ENCODE measurements around the gene TCF7L1. TPM values are rescaled to one million over a fixed set of nuclear protein-coding genes. Genes with fewer than 3 reads are reported as not detected.

TCF7L1 gene
- total RNA-seq, 1 donor from 2014 or later, result 30.8 TPM

DNA sequence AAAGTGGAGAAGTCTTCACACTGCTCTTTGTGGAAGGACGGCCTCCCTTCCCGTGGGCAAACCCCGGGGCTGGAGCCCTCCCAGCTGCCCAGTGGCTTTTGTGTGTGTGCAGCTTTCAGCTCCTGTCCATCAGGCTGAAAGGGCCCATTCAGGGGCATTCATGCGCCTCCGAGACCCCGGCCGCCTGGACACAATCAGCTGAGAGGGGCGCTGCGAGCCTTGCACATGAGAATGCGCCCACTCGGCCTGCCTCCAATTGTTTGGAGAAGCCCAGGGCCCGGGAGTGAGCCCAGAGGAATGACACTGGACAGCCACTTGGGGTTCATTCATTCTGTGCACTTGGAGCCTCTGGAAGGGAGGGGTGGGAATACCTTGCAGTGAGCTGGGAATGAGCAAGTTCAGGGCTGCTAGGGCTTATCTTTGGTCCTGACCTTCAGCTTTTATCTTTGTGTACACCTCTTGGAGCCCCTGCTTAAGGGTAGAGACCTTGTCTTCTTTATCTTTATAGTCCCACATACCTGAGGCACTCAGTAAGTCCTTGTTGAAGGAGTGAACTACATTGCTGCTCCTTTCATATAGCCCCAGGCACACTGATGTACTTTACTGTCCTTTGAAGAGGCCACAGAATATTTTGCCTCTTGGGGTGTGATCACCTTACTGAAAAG, 56.5 kb downstream of the TCF7L1 start:
- Histone ChIP-seq H3K9me3 (ENCODE audit: insufficient read depth, low read depth, low read length) (no peaks in the 10 kb centered on the region), H3K4me3 (ENCODE audit: insufficient read depth, low read depth, low read length) (no peak overlapping the region), H3K36me3 (ENCODE audit: insufficient read depth, low read length) (no peaks in the 10 kb centered on the region), H3K9ac (ENCODE audit: low read length) (no peak overlapping the region), H3K27ac (ENCODE audit: low read depth, low read length) (no peak overlapping the region), H3K4me2 (ENCODE audit: low read length) (no peak overlapping the region), H3K27me3 (ENCODE audit: insufficient read depth, low read length) (no peaks in the 10 kb centered on the region), H3K79me2 (ENCODE audit: insufficient read depth, low read length) (no peaks in the 10 kb centered on the region), H3K4me1 (ENCODE audit: insufficient read depth, low read length) (no peaks in the 10 kb centered on the region), H2AFZ (ENCODE audit: low read depth, low read length) (no peak overlapping the region), H4K20me1 (ENCODE audit: insufficient read depth, low read length) (peaks cover 41% of the 10 kb centered on the region)
- Mint-ChIP-seq H3K4me1 (ENCODE audit: low read depth, unreplicated experiment) (peaks cover 25% of the 10 kb centered on the region), H3K4me3 (ENCODE audit: unreplicated experiment) (no peak overlapping the region), H3K27me3 (ENCODE audit: low read depth, unreplicated experiment) (no peaks in the 10 kb centered on the region), H3K36me3 (ENCODE audit: low read depth, unreplicated experiment) (peaks cover 3% of the 10 kb centered on the region), H3K27ac (ENCODE audit: unreplicated experiment) (no peak overlapping the region), H3K9me3 (ENCODE audit: unreplicated experiment) (no peaks in the 10 kb centered on the region)
- DNase-seq (ENCODE audit: low read depth), result no peak
- FAIRE-seq, result no peak
- TF ChIP-seq, protein P1, sequence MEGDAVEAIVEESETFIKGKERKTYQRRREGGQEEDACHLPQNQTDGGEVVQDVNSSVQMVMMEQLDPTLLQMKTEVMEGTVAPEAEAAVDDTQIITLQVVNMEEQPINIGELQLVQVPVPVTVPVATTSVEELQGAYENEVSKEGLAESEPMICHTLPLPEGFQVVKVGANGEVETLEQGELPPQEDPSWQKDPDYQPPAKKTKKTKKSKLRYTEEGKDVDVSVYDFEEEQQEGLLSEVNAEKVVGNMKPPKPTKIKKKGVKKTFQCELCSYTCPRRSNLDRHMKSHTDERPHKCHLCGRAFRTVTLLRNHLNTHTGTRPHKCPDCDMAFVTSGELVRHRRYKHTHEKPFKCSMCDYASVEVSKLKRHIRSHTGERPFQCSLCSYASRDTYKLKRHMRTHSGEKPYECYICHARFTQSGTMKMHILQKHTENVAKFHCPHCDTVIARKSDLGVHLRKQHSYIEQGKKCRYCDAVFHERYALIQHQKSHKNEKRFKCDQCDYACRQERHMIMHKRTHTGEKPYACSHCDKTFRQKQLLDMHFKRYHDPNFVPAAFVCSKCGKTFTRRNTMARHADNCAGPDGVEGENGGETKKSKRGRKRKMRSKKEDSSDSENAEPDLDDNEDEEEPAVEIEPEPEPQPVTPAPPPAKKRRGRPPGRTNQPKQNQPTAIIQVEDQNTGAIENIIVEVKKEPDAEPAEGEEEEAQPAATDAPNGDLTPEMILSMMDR (IDR thresholded peaks at IDR 0.05; ENCODE audit: insufficient read depth, low read depth, low read length), result no peak
- no peak for TF ChIP-seq EZH2 (IDR thresholded peaks at IDR 0.05; ENCODE audit: insufficient read depth, low read length)

DNA sequence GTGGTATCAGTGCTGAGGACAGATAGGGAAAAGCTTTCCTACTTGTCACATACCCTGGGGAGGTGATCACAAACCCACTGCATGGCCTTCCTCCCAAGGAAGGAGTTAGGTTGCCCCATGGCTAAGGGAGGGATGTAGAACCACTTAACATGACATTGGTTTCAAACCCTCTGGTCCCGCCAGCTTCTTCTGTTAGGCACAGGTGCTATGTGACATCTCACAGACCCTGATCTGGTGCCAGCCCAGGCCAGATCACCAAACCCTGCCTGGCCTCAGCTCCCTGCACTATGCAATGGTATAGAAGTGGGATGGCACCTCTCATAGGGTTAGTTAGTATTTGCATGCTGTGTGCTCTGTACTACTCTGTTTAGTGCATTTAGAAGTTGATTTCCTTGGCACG, 58.0 kb downstream of the TCF7L1 start:
- TF ChIP-seq EZH2 (IDR thresholded peaks at IDR 0.05; ENCODE audit: insufficient read depth, low read length), result no peak
- TF ChIP-seq, protein P1 (IDR thresholded peaks at IDR 0.05; ENCODE audit: insufficient read depth, low read depth, low read length), result no peak
- Mint-ChIP-seq H3K9me3 (ENCODE audit: unreplicated experiment) (no peaks in the 10 kb centered on the region), H3K4me1 (ENCODE audit: low read depth, unreplicated experiment) (peaks cover 18% of the 10 kb centered on the region), H3K36me3 (ENCODE audit: low read depth, unreplicated experiment) (peaks cover 3% of the 10 kb centered on the region), H3K27me3 (ENCODE audit: low read depth, unreplicated experiment) (no peaks in the 10 kb centered on the region), H3K27ac (ENCODE audit: unreplicated experiment) (no peak overlapping the region), H3K4me3 (ENCODE audit: unreplicated experiment) (no peak overlapping the region)
- H3K4me1 ChIP-seq (ENCODE audit: insufficient read depth, low read length), result no peaks in the 10 kb centered on the region
- H3K79me2 ChIP-seq (ENCODE audit: insufficient read depth, low read length), result no peaks in the 10 kb centered on the region
- FAIRE-seq (no peak), DNase-seq (ENCODE audit: low read depth) (no peak)
- no peaks in the 10 kb centered on the region for H3K9me3 ChIP-seq (ENCODE audit: insufficient read depth, low read depth, low read length)
- no peak overlapping the region for H3K4me2 ChIP-seq (ENCODE audit: low read length)
- no peaks in the 10 kb centered on the region for H3K36me3 ChIP-seq (ENCODE audit: insufficient read depth, low read length)
- H3K4me3 ChIP-seq (ENCODE audit: insufficient read depth, low read depth, low read length), result no peak overlapping the region
- no peaks in the 10 kb centered on the region for H3K27me3 ChIP-seq (ENCODE audit: insufficient read depth, low read length)
- no peak overlapping the region for H2AFZ ChIP-seq (ENCODE audit: low read depth, low read length)
- no peak overlapping the region for H3K9ac ChIP-seq (ENCODE audit: low read length)
- H4K20me1 ChIP-seq (ENCODE audit: insufficient read depth, low read length), result peaks cover 42% of the 10 kb centered on the region
- H3K27ac ChIP-seq (ENCODE audit: low read depth, low read length), result no peak overlapping the region

DNA sequence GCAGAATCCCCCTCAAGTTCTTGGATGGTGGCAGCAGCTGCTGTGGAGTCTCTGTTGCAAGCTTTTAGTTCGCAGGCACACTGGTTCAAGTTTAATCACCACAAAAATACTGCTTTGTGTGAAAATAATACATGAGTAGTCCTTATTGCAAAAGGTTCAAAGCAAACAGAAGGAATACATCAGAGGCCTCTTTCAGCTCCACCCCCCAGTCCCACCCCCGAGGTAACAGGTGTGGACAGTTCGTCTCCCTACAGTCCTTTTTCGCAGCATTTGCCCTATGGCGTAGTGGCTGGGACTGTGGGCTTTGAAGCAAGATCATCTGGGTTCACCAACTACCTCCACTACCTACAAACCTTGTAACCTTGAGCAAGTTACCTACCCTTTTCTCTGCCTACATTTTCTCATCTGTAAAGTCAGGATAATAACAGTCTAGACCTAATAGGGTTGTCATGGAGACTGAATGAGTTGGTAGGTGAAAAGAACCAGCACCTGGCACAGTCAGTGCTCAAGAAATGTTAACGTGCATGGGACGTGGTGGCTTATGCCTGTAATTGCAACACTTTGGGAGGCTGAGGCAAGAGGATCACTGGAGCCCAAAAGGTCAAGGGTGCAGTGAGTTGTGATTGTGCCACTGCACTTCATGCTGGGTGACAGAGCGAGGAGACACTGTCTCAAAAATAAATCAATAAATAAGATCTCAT, 61.7 kb downstream of the TCF7L1 start:
- no peak overlapping the region for H3K4me2 ChIP-seq (ENCODE audit: low read length)
- H3K4me3 Mint-ChIP-seq (ENCODE audit: unreplicated experiment), result no peak overlapping the region
- no peak overlapping the region for H2AFZ ChIP-seq (ENCODE audit: low read depth, low read length)
- H3K36me3 Mint-ChIP-seq (ENCODE audit: low read depth, unreplicated experiment), result peaks cover 3% of the 10 kb centered on the region
- no peaks in the 10 kb centered on the region for H3K36me3 ChIP-seq (ENCODE audit: insufficient read depth, low read length)
- H3K9me3 ChIP-seq (ENCODE audit: insufficient read depth, low read depth, low read length), result no peaks in the 10 kb centered on the region
- TF ChIP-seq EZH2 (IDR thresholded peaks at IDR 0.05; ENCODE audit: insufficient read depth, low read length), result no peak
- TF ChIP-seq, protein P1 (IDR thresholded peaks at IDR 0.05; ENCODE audit: insufficient read depth, low read depth, low read length), result no peak
- FAIRE-seq (no peak), DNase-seq (ENCODE audit: low read depth) (no peak)
- no peaks in the 10 kb centered on the region for H3K4me1 ChIP-seq (ENCODE audit: insufficient read depth, low read length)
- no peaks in the 10 kb centered on the region for H3K27me3 Mint-ChIP-seq (ENCODE audit: low read depth, unreplicated experiment)
- no peaks in the 10 kb centered on the region for H3K79me2 ChIP-seq (ENCODE audit: insufficient read depth, low read length)
- H4K20me1 ChIP-seq (ENCODE audit: insufficient read depth, low read length), result peaks cover 38% of the 10 kb centered on the region
- H3K4me1 Mint-ChIP-seq (ENCODE audit: low read depth, unreplicated experiment), result peaks cover 3% of the 10 kb centered on the region
- H3K9me3 Mint-ChIP-seq (ENCODE audit: unreplicated experiment), result no peaks in the 10 kb centered on the region
- H3K27me3 ChIP-seq (ENCODE audit: insufficient read depth, low read length), result no peaks in the 10 kb centered on the region
- H3K4me3 ChIP-seq (ENCODE audit: insufficient read depth, low read depth, low read length), result no peak overlapping the region
- no peak overlapping the region for H3K27ac Mint-ChIP-seq (ENCODE audit: unreplicated experiment)
- H3K9ac ChIP-seq (ENCODE audit: low read length), result no peak overlapping the region
- H3K27ac ChIP-seq (ENCODE audit: low read depth, low read length), result no peak overlapping the region

Data from astrocyte (in vitro differentiated cells and primary cell).